GM18861 (cell line): ENCODE results near the gene TOGARAM2.

Source experiments
- ATAC-seq: cut with Tn5 transposase; IDR thresholded peaks from one replicate; pipeline ENCODE4 v1.9.1; 2021; ENCODE audit not compliant: unreplicated experiment

TOGARAM2 gene

GRCh38 chr2:29017716-29018435 is 36.8 kb downstream of the TOGARAM2 start:
- no peak for ATAC-seq

DNA sequence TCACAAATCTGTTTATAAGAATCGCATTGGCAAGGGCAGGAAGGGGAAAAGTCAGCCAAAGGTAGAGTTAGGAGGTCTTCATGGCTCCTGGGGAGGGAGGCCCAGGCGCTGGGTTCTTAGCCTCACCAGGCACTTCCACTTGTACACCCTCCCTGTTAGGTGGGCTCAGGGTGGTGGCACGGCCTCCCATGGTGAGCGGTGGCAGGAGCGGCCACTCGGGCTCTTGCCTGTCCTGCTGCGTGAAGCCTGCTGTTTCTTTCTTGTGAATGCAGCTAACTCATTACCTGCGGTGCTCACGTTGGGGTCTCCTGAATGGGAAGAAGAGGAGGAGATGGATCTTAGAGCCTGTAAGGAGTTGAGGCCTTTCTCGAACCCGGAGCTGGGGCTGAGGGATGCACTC is 40.8 kb downstream of the TOGARAM2 start:
- ATAC-seq: no peak

- no peak for ATAC-seq
Observed at GRCh38 chr2:29022679-29023078, 41.6 kb downstream of the TOGARAM2 start.

- no peak for ATAC-seq
Observed at GRCh38 chr2:29023188-29023587, 42.1 kb downstream of the TOGARAM2 start.

DNA sequence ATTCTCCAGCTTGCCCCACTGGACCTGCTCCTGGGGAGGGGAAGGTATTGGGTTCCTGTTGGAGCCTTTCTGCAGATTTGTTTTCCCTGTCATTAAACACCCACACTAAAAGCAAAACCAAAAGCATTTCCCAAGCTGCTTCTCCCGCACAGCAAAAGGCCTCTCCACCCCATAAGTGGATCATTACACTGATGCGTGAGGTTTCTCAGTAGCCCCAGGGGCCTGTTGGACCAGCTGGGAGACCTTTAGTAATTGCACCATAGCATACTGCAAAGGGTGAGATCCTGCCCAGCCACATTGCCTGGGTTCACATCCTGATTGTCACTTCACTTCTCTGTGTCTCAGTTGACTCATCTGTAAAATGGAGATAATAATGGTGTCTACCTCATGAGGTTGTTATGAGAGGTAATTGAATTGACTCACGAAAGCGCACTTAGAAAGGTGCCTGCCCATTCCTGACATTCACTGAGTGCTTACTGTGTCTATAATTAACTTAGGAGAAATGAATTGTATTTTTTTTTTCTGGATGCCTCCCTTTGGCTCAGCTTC is 43.9 kb downstream of the TOGARAM2 start:
- no peak for ATAC-seq

DNA sequence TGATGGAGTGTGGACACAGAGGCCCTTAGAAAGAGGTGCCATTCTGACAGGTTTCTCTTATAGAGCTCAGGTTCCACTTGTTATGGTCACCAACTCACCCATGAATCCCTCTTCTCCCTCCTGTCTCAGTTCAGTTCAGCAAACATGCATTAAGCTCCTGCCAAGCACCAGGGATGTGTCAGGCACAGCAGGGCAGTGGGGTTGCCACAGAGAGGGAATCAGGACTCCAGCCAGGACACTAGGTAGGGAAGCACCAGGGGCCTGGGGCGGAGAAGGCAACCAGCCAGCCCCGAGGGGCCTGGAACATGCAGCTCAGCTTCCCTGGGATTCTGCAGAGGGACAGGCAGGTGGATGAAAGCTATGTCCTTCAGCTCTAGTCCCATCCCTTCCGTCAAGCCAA is 44.6 kb downstream of the TOGARAM2 start:
- ATAC-seq: no peak

GRCh38 chr2:29031046-29031445 is 49.9 kb downstream of the TOGARAM2 start:
- no peak for ATAC-seq

GRCh38 chr2:29032189-29032588 is 51.1 kb downstream of the TOGARAM2 start:
- no peak for ATAC-seq

DNA sequence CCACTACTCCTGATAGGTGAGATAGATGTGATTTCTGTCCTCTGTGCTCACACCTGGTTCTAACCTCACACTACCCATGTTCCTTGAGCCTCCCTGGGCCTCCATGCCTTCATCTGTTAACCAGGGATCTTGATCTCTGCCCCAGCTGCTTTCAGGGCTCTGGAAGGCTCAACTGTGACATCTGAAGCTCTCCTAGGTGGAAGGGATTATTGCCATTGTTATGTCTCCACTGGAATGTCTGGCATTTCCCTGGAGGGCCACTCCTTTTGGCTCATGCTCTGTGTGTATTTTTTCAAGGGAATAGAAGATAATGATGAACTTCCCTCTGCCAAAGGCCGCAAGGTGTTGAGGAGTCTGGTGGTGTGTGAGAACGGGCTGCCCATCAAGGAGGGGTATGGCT is 52.1 kb downstream of the TOGARAM2 start:
- no peak for ATAC-seq

GRCh38 chr2:29033656-29034055 is 52.6 kb downstream of the TOGARAM2 start:
- ATAC-seq: no peak

DNA sequence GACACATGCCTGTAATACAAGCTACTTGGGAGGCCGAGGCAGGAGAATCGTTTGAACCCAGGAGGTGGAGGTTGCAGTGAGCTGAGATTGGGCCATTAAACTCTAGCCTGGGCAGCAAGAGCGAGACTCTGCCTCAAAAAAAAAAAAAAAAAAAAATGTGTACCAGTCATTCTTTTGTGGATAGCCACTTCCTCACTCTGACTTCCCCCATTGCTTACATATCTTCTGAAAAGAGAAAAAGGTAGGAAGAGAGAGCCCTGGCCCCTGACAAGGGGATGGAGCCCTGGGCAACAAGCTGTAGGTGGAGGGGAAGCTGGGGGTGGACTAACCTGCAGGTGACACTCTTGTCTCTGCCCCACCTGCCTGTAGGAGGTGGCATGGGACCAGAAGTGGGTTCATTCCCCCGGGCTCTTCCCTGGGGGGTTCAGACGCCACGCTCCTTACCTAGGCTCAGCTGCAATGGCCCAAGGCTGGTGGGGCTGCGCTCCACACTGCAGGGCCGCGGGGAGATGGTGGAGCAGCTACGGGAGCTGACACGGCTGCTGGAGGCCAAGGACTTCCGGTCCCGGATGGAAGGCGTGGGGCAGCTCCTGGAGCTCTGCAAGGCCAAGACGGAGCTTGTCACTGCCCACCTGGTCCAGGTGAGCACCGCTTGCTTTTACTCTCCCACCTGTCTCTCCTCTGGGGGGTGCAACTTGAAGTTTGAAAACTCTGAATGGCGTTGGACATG is 54.1 kb downstream of the TOGARAM2 start:
- no peak for ATAC-seq

GRCh38 chr2:29039718-29040480 is 58.8 kb downstream of the TOGARAM2 start:
- no peak for ATAC-seq

DNA sequence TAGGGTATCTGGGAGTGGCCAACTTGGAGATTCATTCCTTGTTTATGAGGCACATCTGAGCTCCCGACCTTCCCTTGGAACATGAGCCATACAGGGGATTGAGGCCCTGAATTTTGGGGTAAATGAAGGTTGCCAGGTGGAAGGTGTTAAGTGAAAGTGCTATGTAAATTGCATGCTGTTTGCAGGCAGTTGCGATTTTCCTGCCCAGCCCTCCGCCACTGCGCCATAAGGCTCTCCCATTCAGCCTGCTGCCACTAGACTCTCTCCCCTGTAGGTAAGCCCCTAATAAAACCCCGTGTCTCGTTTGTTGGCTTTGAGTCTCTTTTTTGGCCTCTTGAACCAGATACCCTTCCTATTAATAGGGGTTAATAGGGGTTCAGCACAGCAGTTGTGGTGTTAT is 59.5 kb downstream of the TOGARAM2 start:
- ATAC-seq: no peak

- ATAC-seq: no peak
Observed at GRCh38 chr2:29041161-29041660, 60.1 kb downstream of the TOGARAM2 start.

- ATAC-seq: no peak
Observed at GRCh38 chr2:29042561-29043075, 61.5 kb downstream of the TOGARAM2 start.

- ATAC-seq: no peak
Observed at GRCh38 chr2:29044459-29044858, 63.4 kb downstream of the TOGARAM2 start.

- no peak for ATAC-seq
Observed at GRCh38 chr2:29046321-29046720, 65.2 kb downstream of the TOGARAM2 start.

- ATAC-seq: no peak
Observed at GRCh38 chr2:29047083-29047845, 66.2 kb downstream of the TOGARAM2 start.

DNA sequence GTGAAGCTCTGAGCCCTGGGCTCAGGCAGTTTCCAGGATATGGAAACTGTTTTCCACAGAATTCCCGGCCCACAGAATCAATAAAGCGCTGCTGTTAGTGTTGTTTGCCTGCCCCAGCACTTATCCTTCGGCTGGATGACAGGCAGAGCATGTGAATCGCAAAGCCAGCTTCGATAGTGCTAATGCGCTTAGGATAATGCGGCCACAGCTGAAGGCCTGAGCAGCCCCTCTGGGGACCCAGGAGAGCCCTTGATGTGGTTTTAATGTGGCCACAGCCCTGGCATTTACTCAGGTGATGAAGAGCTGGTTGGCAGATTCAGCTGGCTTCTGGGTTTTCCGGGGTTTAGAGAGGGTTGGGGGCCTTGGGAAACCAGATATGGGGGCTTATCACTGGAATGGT is 69.5 kb downstream of the TOGARAM2 start:
- ATAC-seq: no peak

DNA sequence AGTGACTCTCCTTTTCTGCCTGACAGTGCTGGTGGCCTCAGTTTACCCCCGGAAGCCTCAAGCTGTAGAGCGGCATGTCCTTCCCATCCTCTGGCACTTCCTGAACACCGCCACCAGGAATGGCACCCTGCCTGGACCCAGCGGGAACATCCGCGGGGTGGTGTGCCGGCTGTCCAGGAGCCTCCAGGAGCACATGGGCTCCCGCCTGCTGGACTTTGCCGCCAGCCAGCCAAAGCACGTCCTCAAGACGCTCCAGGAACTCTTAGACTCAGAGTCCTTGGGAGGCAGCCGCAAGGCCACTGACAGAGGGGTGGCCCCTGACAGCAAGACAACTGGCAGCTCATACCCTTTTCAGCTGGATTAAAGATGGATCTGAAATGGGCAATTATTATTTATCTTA is 70.6 kb downstream of the TOGARAM2 start:
- ATAC-seq: no peak
